Body of pancreas (tissue), 4 donors: ENCODE results near the gene OR4F6.

ENCODE experiments used
- POLR2A ChIP-seq, 3 donors: fragments of 450-650 bp; IDR thresholded peaks; one replicate each; pipeline ENCODE4 v1.6.1; 2016; ENCODE audit warnings: antibody characterized with exemption in 3 of 3, mild to moderate bottlenecking in 2 of 3
- TF ChIP-seq, protein P1 (sequence below), 7 experiments: fragments of 450-650 bp in 4 of 7; fragments of 200-600 bp in 3 of 7; sonication (generic) in 3 of 7; IDR thresholded peaks; one replicate each; pipeline ENCODE4 v1.5.1; 2016 to 2019; ENCODE audit warnings: antibody characterized with exemption in 7 of 7

DNA sequence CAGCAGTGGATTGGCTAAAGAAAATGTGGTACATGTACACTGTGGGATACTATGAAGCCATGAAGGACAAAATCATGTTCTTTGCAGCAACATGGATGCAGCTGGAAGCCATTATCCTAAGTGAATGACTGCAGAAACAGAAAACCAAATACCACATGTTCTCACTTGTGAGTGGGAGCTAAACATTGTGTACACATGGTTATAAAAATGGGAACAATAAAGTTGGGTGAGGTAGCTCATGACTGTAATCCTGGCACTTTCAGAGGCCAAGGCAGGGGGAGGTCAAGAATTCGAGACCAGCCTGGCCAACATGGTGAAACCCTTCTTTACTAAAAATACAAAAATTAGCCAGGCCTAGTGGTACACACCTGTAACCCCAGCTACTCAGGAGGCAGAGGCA, 3.6 kb upstream of the OR4F6 start:
- TF ChIP-seq, protein P1, sequence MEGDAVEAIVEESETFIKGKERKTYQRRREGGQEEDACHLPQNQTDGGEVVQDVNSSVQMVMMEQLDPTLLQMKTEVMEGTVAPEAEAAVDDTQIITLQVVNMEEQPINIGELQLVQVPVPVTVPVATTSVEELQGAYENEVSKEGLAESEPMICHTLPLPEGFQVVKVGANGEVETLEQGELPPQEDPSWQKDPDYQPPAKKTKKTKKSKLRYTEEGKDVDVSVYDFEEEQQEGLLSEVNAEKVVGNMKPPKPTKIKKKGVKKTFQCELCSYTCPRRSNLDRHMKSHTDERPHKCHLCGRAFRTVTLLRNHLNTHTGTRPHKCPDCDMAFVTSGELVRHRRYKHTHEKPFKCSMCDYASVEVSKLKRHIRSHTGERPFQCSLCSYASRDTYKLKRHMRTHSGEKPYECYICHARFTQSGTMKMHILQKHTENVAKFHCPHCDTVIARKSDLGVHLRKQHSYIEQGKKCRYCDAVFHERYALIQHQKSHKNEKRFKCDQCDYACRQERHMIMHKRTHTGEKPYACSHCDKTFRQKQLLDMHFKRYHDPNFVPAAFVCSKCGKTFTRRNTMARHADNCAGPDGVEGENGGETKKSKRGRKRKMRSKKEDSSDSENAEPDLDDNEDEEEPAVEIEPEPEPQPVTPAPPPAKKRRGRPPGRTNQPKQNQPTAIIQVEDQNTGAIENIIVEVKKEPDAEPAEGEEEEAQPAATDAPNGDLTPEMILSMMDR (IDR thresholded peaks at IDR 0.05) = no peak
- TF ChIP-seq POLR2A (IDR thresholded peaks at IDR 0.05) = no peak
